NCI-H524 treated with DMSO at 0.1 percent for 48 hours (cell line): ENCODE measurements around the gene GSTO1.
A peak's percentile ranks its signal among the peaks of the same experiment; 100 is the strongest.

Experiments used
- DNase-seq: peaks from one replicate; lab custom pipeline; 2025; lab: John Stamatoyannopoulos, UW

Gene GSTO1

GRCh38 chr10:104276192-104276591, 21.5 kb downstream of the GSTO1 start:
- no peak for DNase-seq

GRCh38 chr10:104277785-104278184, 23.1 kb downstream of the GSTO1 start:
- DNase-seq: no peak

- DNase-seq: no peak
These were observed 25.0 kb downstream of the GSTO1 start for GRCh38 chr10:104279550-104280259.

- no peak for DNase-seq
These were observed 27.0 kb downstream of the GSTO1 start for GRCh38 chr10:104281694-104282093.

- no peak for DNase-seq
These were observed 30.2 kb downstream of the GSTO1 start for GRCh38 chr10:104284846-104285245.

- DNase-seq: no peak
These were observed 32.2 kb downstream of the GSTO1 start for GRCh38 chr10:104286939-104287338.

GRCh38 chr10:104288355-104288754, 33.7 kb downstream of the GSTO1 start:
- DNase-seq: no peak

GRCh38 chr10:104291439-104291951, 36.8 kb downstream of the GSTO1 start:
- DNase-seq: no peak

- no peak for DNase-seq
These were observed 38.3 kb downstream of the GSTO1 start for GRCh38 chr10:104293011-104293410.

- DNase-seq: no peak
These were observed 39.2 kb downstream of the GSTO1 start for GRCh38 chr10:104293781-104294321.

- DNase-seq: no peak
These were observed 42.2 kb downstream of the GSTO1 start for GRCh38 chr10:104296687-104297436.

- DNase-seq: no peak
These were observed 43.3 kb downstream of the GSTO1 start for GRCh38 chr10:104297697-104298660.

GRCh38 chr10:104299031-104299904, 44.6 kb downstream of the GSTO1 start:
- DNase-seq: no peak

- DNase-seq: no peak
These were observed 45.5 kb downstream of the GSTO1 start for GRCh38 chr10:104300002-104300735.

- peak; percentile 59 for DNase-seq
These were observed 46.1 kb downstream of the GSTO1 start for GRCh38 chr10:104300736-104301292.

- DNase-seq: no peak
These were observed 47.4 kb downstream of the GSTO1 start for GRCh38 chr10:104301907-104302690.

- DNase-seq: no peak
These were observed 49.1 kb downstream of the GSTO1 start for GRCh38 chr10:104303594-104304355.

GRCh38 chr10:104304356-104304745, 49.7 kb downstream of the GSTO1 start:
- no peak for DNase-seq
